ENCODE data around the gene AFG1L.
"Not testable (repeated sequence)": the region's sequence is repeated elsewhere in the genome, so short reads cannot be mapped to it uniquely, and the experiment has no call there.

The AFG1L gene

GRCh38 chr6:108304646-108305045 lies 9.8 kb downstream of the AFG1L start:
- no peaks in the 10 kb centered on the region for H3K79me2 ChIP-seq (ENCODE audit: insufficient read depth, low read depth)
- H3K27ac ChIP-seq, result no peak overlapping the region
- no peaks in the 10 kb centered on the region for H3K27me3 ChIP-seq (ENCODE audit: insufficient read depth, low read depth)
- no peaks in the 10 kb centered on the region for H4K20me1 ChIP-seq (ENCODE audit: insufficient read depth)
- no peak overlapping the region for H2AFZ ChIP-seq (ENCODE audit: low read depth)
- H3K4me1 ChIP-seq (ENCODE audit: low read depth, poor library complexity, severe bottlenecking), result no peaks in the 10 kb centered on the region
- no peak overlapping the region for H3K9ac ChIP-seq
- no peak overlapping the region for H3K4me3 ChIP-seq (IDR thresholded peaks at IDR 0.05; ENCODE audit: insufficient read depth, low read depth, low read length)
- H3K36me3 ChIP-seq (ENCODE audit: insufficient read depth), result no peaks in the 10 kb centered on the region
- no peak for TF ChIP-seq CTCF (conservative IDR thresholded peaks at IDR 0.05; ENCODE audit: low read depth, low read length)
- no peak overlapping the region for H3K4me2 ChIP-seq

GRCh38 chr6:108308641-108309040 lies 13.8 kb downstream of the AFG1L start:
- H3K9ac ChIP-seq; H3K4me2 ChIP-seq; H3K36me3 ChIP-seq (ENCODE audit: insufficient read depth); H3K27me3 ChIP-seq (ENCODE audit: insufficient read depth, low read depth); H3K4me1 ChIP-seq (ENCODE audit: low read depth, poor library complexity, severe bottlenecking); H3K79me2 ChIP-seq (ENCODE audit: insufficient read depth, low read depth); H3K27ac ChIP-seq; H2AFZ ChIP-seq (ENCODE audit: low read depth); H3K4me3 ChIP-seq (IDR thresholded peaks at IDR 0.05; ENCODE audit: insufficient read depth, low read depth, low read length); H4K20me1 ChIP-seq (ENCODE audit: insufficient read depth): not testable (repeated sequence)

GRCh38 chr6:108309844-108310243 lies 15.0 kb downstream of the AFG1L start:
- Histone ChIP-seq H3K36me3 (ENCODE audit: insufficient read depth) (no peaks in the 10 kb centered on the region), H4K20me1 (ENCODE audit: insufficient read depth) (no peaks in the 10 kb centered on the region), H3K4me3 (IDR thresholded peaks at IDR 0.05; ENCODE audit: insufficient read depth, low read depth, low read length) (no peak overlapping the region), H3K27ac (no peak overlapping the region), H3K27me3 (ENCODE audit: insufficient read depth, low read depth) (no peaks in the 10 kb centered on the region), H3K4me1 (ENCODE audit: low read depth, poor library complexity, severe bottlenecking) (no peaks in the 10 kb centered on the region), H3K9ac (no peak overlapping the region), H3K4me2 (no peak overlapping the region), H2AFZ (ENCODE audit: low read depth) (no peak overlapping the region), H3K79me2 (ENCODE audit: insufficient read depth, low read depth) (no peaks in the 10 kb centered on the region)
- no peak for TF ChIP-seq CTCF (conservative IDR thresholded peaks at IDR 0.05; ENCODE audit: low read depth, low read length)

- Histone ChIP-seq H3K27ac (no peak overlapping the region), H4K20me1 (ENCODE audit: insufficient read depth) (no peaks in the 10 kb centered on the region), H3K4me2 (no peak overlapping the region), H3K79me2 (ENCODE audit: insufficient read depth, low read depth) (no peaks in the 10 kb centered on the region), H3K4me3 (IDR thresholded peaks at IDR 0.05; ENCODE audit: insufficient read depth, low read depth, low read length) (no peak overlapping the region), H3K9ac (no peak overlapping the region), H3K36me3 (ENCODE audit: insufficient read depth) (no peaks in the 10 kb centered on the region), H2AFZ (ENCODE audit: low read depth) (no peak overlapping the region), H3K27me3 (ENCODE audit: insufficient read depth, low read depth) (no peaks in the 10 kb centered on the region), H3K4me1 (ENCODE audit: low read depth, poor library complexity, severe bottlenecking) (no peaks in the 10 kb centered on the region)
- TF ChIP-seq CTCF (conservative IDR thresholded peaks at IDR 0.05; ENCODE audit: low read depth, low read length), result no peak
These were observed 17.8 kb downstream of the AFG1L start for GRCh38 chr6:108312605-108313004.

GRCh38 chr6:108321253-108321747 lies 26.4 kb downstream of the AFG1L start:
- Histone ChIP-seq H3K4me3 (IDR thresholded peaks at IDR 0.05; ENCODE audit: insufficient read depth, low read depth, low read length) (no peak overlapping the region), H3K36me3 (ENCODE audit: insufficient read depth) (no peaks in the 10 kb centered on the region), H3K4me1 (ENCODE audit: low read depth, poor library complexity, severe bottlenecking) (no peaks in the 10 kb centered on the region), H3K79me2 (ENCODE audit: insufficient read depth, low read depth) (no peaks in the 10 kb centered on the region), H3K27ac (no peak overlapping the region), H3K4me2 (no peak overlapping the region), H3K27me3 (ENCODE audit: insufficient read depth, low read depth) (no peaks in the 10 kb centered on the region), H3K9ac (no peak overlapping the region), H4K20me1 (ENCODE audit: insufficient read depth) (no peaks in the 10 kb centered on the region), H2AFZ (ENCODE audit: low read depth) (no peak overlapping the region)
- no peak for TF ChIP-seq CTCF (conservative IDR thresholded peaks at IDR 0.05; ENCODE audit: low read depth, low read length)

All from KMS-11 (cell line).